ENCODE data around the gene SMIM36.

- TF ChIP-seq REST (IDR thresholded peaks at IDR 0.05; ENCODE audit: insufficient read depth in 1 of 2, low read depth in 2 of 2, low read length in 2 of 2) (no peak), TAF1 (IDR thresholded peaks at IDR 0.05; ENCODE audit: borderline replicate concordance, insufficient read depth, low read length) (no peak)
Measured at GRCh38 chr17:55432358-55433028, 78.8 kb downstream of the SMIM36 start.
